ENCODE measurements around the gene PRR7.
"Not testable (repeated sequence)": the region's sequence is repeated elsewhere in the genome, so short reads cannot be mapped to it uniquely, and the experiment has no call there.

Gene PRR7

GRCh38 chr5:177446200-177447065, at the start of gene PRR7:
PRR7 (plus strand) TSS chr5:177446814; CDS start chr5:177455068, 8,254 bp downstream.
- in situ Hi-C loops (cut with HindIII; ENCODE audit: low pct_ligation_motif_present, low pct_unique_long_range_greater_than_20kb, low sequenced_read_pairs): no loop called here
- peak; percentile 61 for DNase-seq

GRCh38 chr5:177397875-177398390, 48.7 kb upstream of the PRR7 start:
- in situ Hi-C loops (cut with HindIII; ENCODE audit: low pct_ligation_motif_present, low pct_unique_long_range_greater_than_20kb, low sequenced_read_pairs): no loop called here

GRCh38 chr5:177399997-177400868, 46.4 kb upstream of the PRR7 start, which contains the start of gene PFN3:
PFN3 (minus strand) TSS chr5:177400661; CDS start chr5:177400576, 85 bp downstream.
- in situ Hi-C loops (cut with HindIII; ENCODE audit: low pct_ligation_motif_present, low pct_unique_long_range_greater_than_20kb, low sequenced_read_pairs): no loop called here
- no peak for DNase-seq

More at GRCh38 chr5:177397875-177398390, 48.7 kb upstream of the PRR7 start:
- DNase-seq: no peak

- peak; percentile 84 for DNase-seq
- in situ Hi-C loops (cut with HindIII; ENCODE audit: low pct_ligation_motif_present, low pct_unique_long_range_greater_than_20kb, low sequenced_read_pairs): no loop called here
These were observed 44.2 kb upstream of the PRR7 start for GRCh38 chr5:177402271-177403043.

- DNase-seq: peak; percentile 43
- in situ Hi-C loops (cut with HindIII; ENCODE audit: low pct_ligation_motif_present, low pct_unique_long_range_greater_than_20kb, low sequenced_read_pairs): no loop called here
These were observed 43.4 kb upstream of the PRR7 start for GRCh38 chr5:177403102-177403791.

GRCh38 chr5:177403792-177404640, 42.6 kb upstream of the PRR7 start:
- DNase-seq: peak; percentile 74
- in situ Hi-C loops (cut with HindIII; ENCODE audit: low pct_ligation_motif_present, low pct_unique_long_range_greater_than_20kb, low sequenced_read_pairs): no loop called here

GRCh38 chr5:177404641-177405179, 41.9 kb upstream of the PRR7 start:
- in situ Hi-C loops (cut with HindIII; ENCODE audit: low pct_ligation_motif_present, low pct_unique_long_range_greater_than_20kb, low sequenced_read_pairs): no loop called here
- DNase-seq: no peak

GRCh38 chr5:177405312-177405711, 41.3 kb upstream of the PRR7 start:
- no peak for DNase-seq
- in situ Hi-C loops (cut with HindIII; ENCODE audit: low pct_ligation_motif_present, low pct_unique_long_range_greater_than_20kb, low sequenced_read_pairs): no loop called here

- DNase-seq: no peak
These were observed 40.8 kb upstream of the PRR7 start for GRCh38 chr5:177405805-177406204.

GRCh38 chr5:177409043-177409801, 37.4 kb upstream of the PRR7 start, which contains the start of gene F12:
F12 (minus strand) TSS chr5:177409564; CDS start chr5:177409527, 37 bp downstream.
- no peak for DNase-seq
- in situ Hi-C loops (cut with HindIII; ENCODE audit: low pct_ligation_motif_present, low pct_unique_long_range_greater_than_20kb, low sequenced_read_pairs): no loop called here

More at GRCh38 chr5:177405805-177406204, 40.8 kb upstream of the PRR7 start:
- in situ Hi-C loops (cut with HindIII; ENCODE audit: low pct_ligation_motif_present, low pct_unique_long_range_greater_than_20kb, low sequenced_read_pairs): no loop called here

- DNase-seq: no peak
- in situ Hi-C loops (cut with HindIII; ENCODE audit: low pct_ligation_motif_present, low pct_unique_long_range_greater_than_20kb, low sequenced_read_pairs): no loop called here
These were observed 36.0 kb upstream of the PRR7 start for GRCh38 chr5:177410575-177410974.

- in situ Hi-C loops (cut with HindIII; ENCODE audit: low pct_ligation_motif_present, low pct_unique_long_range_greater_than_20kb, low sequenced_read_pairs): no loop called here
- DNase-seq: no peak
These were observed 33.9 kb upstream of the PRR7 start for GRCh38 chr5:177412603-177413233.

- DNase-seq: no peak
- in situ Hi-C loops (cut with HindIII; ENCODE audit: low pct_ligation_motif_present, low pct_unique_long_range_greater_than_20kb, low sequenced_read_pairs): no loop called here
These were observed 32.1 kb upstream of the PRR7 start for GRCh38 chr5:177414481-177414880.

GRCh38 chr5:177417081-177417480, 29.5 kb upstream of the PRR7 start:
- in situ Hi-C loops (cut with HindIII; ENCODE audit: low pct_ligation_motif_present, low pct_unique_long_range_greater_than_20kb, low sequenced_read_pairs); DNase-seq: not testable (repeated sequence)

GRCh38 chr5:177419046-177419445, 27.6 kb upstream of the PRR7 start:
- no peak for DNase-seq
- in situ Hi-C loops (cut with HindIII; ENCODE audit: low pct_ligation_motif_present, low pct_unique_long_range_greater_than_20kb, low sequenced_read_pairs): no loop called here

Measured in ACHN (cell line).